K562 (cell line): ENCODE results near the gene FGFBP3.

ENCODE experiments used
- CBX8 ChIP-seq: fragments of 200-600 bp; sonication (generic); IDR thresholded peaks from 2 replicates; pipeline ENCODE4 v1.6.1; 2012; ENCODE audit warnings: borderline replicate concordance, mixed run types, low read depth, mild to moderate bottlenecking, moderate library complexity, mixed read lengths, low read length, control low read depth, inconsistent platforms; ENCODE audit not compliant: poor library complexity, severe bottlenecking; ENCODE audit errors: extremely low read depth
- CREB1 ChIP-seq, 2 experiments: sonication (generic) in 1 of 2; formaldehyde crosslinking in 1 of 2; IDR thresholded peaks; 2 replicates each; pipeline versions ENCODE4 v1.6.1 to v1.8.0; 2012 to 2022; ENCODE audit warnings: inconsistent platforms in 1 of 2, mild to moderate bottlenecking in 1 of 2, missing genetic modification reagents in 1 of 2, moderate library complexity in 1 of 2
- HMG20B ChIP-seq: fragments of 250-450 bp; sonication (Bioruptor Pico); IDR thresholded peaks from 2 replicates; pipeline ENCODE4 v1.5.0; 2021; ENCODE audit warnings: mild to moderate bottlenecking
- MYC ChIP-seq, 2 experiments: fragments of 250-450 bp in 1 of 2; sonication (Bioruptor Pico) in 1 of 2; IDR thresholded peaks; 2 replicates each; pipeline versions ENCODE4 v1.5.1 to v1.6.1; 2012 to 2021; ENCODE audit warnings: low read depth in 2 of 2, borderline replicate concordance in 1 of 2, improper control_type of control experiment in 1 of 2, low read length in 1 of 2, mild to moderate bottlenecking in 1 of 2, moderate library complexity in 1 of 2
- ZNF274 ChIP-seq: IDR thresholded peaks from 2 replicates; pipeline ENCODE4 v1.6.1; 2011; ENCODE audit warnings: low read depth, mild to moderate bottlenecking, low read length, moderate library complexity, borderline replicate concordance
- TF ChIP-seq, protein P1 (sequence below), 3 experiments: IDR thresholded peaks in 2 of 3; conservative IDR thresholded peaks in 1 of 3; 2 replicates each; pipeline ENCODE4 v1.5.1; 2011 to 2012; ENCODE audit warnings: low read length in 3 of 3, mild to moderate bottlenecking in 3 of 3, control low read depth in 2 of 3, improper control_type of control experiment in 1 of 3, inconsistent platforms in 1 of 3, low read depth in 1 of 3, mixed read lengths in 1 of 3, moderate library complexity in 1 of 3; ENCODE audit not compliant: insufficient read depth in 2 of 3
- TF ChIP-seq, protein P2 (sequence below): sonication (generic); formaldehyde crosslinking; IDR thresholded peaks from 2 replicates; pipeline ENCODE4 v1.8.1; 2022; ENCODE audit warnings: missing genetic modification reagents
- TF ChIP-seq, protein P3 (sequence below): fragments of 250-450 bp; sonication (Bioruptor Pico); IDR thresholded peaks from 2 replicates; pipeline ENCODE4 v1.5.0; 2021

DNA sequence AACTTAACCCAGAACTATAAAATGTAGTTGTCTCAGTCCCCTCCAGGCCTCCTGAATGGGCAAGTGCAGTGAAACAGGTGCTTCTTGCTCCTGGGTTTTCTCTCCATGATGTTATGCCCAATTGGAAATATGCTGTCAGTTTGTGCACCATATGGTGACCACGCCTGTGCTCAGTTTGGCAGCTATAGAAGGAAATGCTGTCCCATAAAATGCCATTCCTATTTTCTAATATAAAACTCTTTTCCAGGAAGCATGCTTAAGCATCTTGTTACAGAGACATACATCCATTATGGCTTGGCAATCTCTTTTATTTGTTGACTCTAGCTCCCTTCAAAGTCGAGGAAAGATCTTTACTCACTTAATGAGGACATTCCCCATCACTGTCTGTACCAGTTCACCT is 45.2 kb downstream of the FGFBP3 start:
- TF ChIP-seq CBX8 (no peak), MYC (IDR thresholded peaks at IDR 0.05; ENCODE audit: low read depth, low read length) (no peak), MYC (CRISPR knock-in tag; IDR thresholded peaks at IDR 0.05; ENCODE audit: borderline replicate concordance, low read depth) (no peak), CREB1 (IDR thresholded peaks at IDR 0.05) (no peak), CREB1 (CRISPR knock-in tag; IDR thresholded peaks at IDR 0.05) (no peak), HMG20B (no peak), ZNF274 (no peak)
- TF ChIP-seq, protein P1, sequence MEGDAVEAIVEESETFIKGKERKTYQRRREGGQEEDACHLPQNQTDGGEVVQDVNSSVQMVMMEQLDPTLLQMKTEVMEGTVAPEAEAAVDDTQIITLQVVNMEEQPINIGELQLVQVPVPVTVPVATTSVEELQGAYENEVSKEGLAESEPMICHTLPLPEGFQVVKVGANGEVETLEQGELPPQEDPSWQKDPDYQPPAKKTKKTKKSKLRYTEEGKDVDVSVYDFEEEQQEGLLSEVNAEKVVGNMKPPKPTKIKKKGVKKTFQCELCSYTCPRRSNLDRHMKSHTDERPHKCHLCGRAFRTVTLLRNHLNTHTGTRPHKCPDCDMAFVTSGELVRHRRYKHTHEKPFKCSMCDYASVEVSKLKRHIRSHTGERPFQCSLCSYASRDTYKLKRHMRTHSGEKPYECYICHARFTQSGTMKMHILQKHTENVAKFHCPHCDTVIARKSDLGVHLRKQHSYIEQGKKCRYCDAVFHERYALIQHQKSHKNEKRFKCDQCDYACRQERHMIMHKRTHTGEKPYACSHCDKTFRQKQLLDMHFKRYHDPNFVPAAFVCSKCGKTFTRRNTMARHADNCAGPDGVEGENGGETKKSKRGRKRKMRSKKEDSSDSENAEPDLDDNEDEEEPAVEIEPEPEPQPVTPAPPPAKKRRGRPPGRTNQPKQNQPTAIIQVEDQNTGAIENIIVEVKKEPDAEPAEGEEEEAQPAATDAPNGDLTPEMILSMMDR (IDR thresholded peaks at IDR 0.05 in 2 of 3, conservative IDR thresholded peaks at IDR 0.05 in 1 of 3; ENCODE audit: insufficient read depth in 2 of 3, low read depth in 1 of 3, low read length in 3 of 3), result no peak
- TF ChIP-seq, protein P2, sequence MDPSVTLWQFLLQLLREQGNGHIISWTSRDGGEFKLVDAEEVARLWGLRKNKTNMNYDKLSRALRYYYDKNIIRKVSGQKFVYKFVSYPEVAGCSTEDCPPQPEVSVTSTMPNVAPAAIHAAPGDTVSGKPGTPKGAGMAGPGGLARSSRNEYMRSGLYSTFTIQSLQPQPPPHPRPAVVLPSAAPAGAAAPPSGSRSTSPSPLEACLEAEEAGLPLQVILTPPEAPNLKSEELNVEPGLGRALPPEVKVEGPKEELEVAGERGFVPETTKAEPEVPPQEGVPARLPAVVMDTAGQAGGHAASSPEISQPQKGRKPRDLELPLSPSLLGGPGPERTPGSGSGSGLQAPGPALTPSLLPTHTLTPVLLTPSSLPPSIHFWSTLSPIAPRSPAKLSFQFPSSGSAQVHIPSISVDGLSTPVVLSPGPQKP (CRISPR knock-in tag), result no peak
- TF ChIP-seq, protein P3, sequence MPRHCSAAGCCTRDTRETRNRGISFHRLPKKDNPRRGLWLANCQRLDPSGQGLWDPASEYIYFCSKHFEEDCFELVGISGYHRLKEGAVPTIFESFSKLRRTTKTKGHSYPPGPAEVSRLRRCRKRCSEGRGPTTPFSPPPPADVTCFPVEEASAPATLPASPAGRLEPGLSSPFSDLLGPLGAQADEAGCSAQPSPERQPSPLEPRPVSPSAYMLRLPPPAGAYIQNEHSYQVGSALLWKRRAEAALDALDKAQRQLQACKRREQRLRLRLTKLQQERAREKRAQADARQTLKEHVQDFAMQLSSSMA (CRISPR knock-in tag), result no peak
